Effector CD4-positive, alpha-beta T cell (primary cell): Measurements from ENCODE around the gene WFDC11. TPM values are rescaled to one million over a fixed set of nuclear protein-coding genes. Genes with fewer than 3 reads are reported as not detected.
"Not testable (repeated sequence)": the region's sequence is repeated elsewhere in the genome, so short reads cannot be mapped to it uniquely, and the experiment has no call there.

ENCODE experiments used
- DNase-seq: peaks from one replicate; pipeline ENCODE4 v3.0.0-alpha.2; 2020
- total RNA-seq: gene quantifications from one replicate; lab custom pipeline; 2026; lab: John Stamatoyannopoulos, UW

Gene WFDC11
- total RNA-seq: not detected

- DNase-seq: no peak
Observed at GRCh38 chr20:45670139-45670538, at the start of gene WFDC11. TSS of gene WFDC11 (minus strand) at chr20:45670239. CDS start at chr20:45650600, 19,639 bp downstream.

GRCh38 chr20:45716141-45716688, 46.2 kb upstream of the WFDC11 start:
- DNase-seq: not testable (repeated sequence)

- no peak for DNase-seq
Observed at GRCh38 chr20:45704969-45705637, 35.1 kb upstream of the WFDC11 start, which contains the start of gene WFDC10B. TSS of gene WFDC10B (minus strand) at chr20:45705019. CDS start at chr20:45685992, 19,027 bp downstream.

- no peak for DNase-seq
Observed at GRCh38 chr20:45701873-45702272, 31.8 kb upstream of the WFDC11 start, which contains the start of gene WFDC13. TSS of gene WFDC13 (plus strand) at chr20:45702038. CDS start at chr20:45702124, 86 bp downstream.

GRCh38 chr20:45701104-45701503, 31.1 kb upstream of the WFDC11 start:
- DNase-seq: no peak

- no peak for DNase-seq
Observed at GRCh38 chr20:45695496-45695895, 25.5 kb upstream of the WFDC11 start.

- not testable (repeated sequence) for DNase-seq
Observed at GRCh38 chr20:45693346-45693745, 23.3 kb upstream of the WFDC11 start.

- DNase-seq: no peak
Observed at GRCh38 chr20:45685896-45686295, 15.9 kb upstream of the WFDC11 start.

- no peak for DNase-seq
Observed at GRCh38 chr20:45679650-45680049, 9.6 kb upstream of the WFDC11 start.

GRCh38 chr20:45672765-45673164, 2.7 kb upstream of the WFDC11 start:
- DNase-seq: no peak

- not testable (repeated sequence) for DNase-seq
Observed at GRCh38 chr20:45657038-45657437, 13.0 kb downstream of the WFDC11 start.

- not testable (repeated sequence) for DNase-seq
Observed at GRCh38 chr20:45651726-45652125, 18.3 kb downstream of the WFDC11 start.

GRCh38 chr20:45649312-45649863, 20.7 kb downstream of the WFDC11 start:
- no peak for DNase-seq

- DNase-seq: no peak
Observed at GRCh38 chr20:45647441-45648050, 22.5 kb downstream of the WFDC11 start.

- no peak for DNase-seq
Observed at GRCh38 chr20:45646875-45647274, 23.2 kb downstream of the WFDC11 start.

- DNase-seq: not testable (repeated sequence)
Observed at GRCh38 chr20:45645869-45646268, 24.2 kb downstream of the WFDC11 start.

- DNase-seq: not testable (repeated sequence)
Observed at GRCh38 chr20:45641076-45641475, 29.0 kb downstream of the WFDC11 start.

GRCh38 chr20:45639687-45640086, 30.4 kb downstream of the WFDC11 start:
- DNase-seq: no peak

GRCh38 chr20:45636513-45636912, 33.5 kb downstream of the WFDC11 start:
- DNase-seq: no peak

GRCh38 chr20:45631184-45631583, 38.9 kb downstream of the WFDC11 start, which contains the start of gene WFDC9:
TSS of gene WFDC9 (minus strand) at chr20:45631284. CDS start at chr20:45610181, 21,103 bp downstream.
- no peak for DNase-seq

- DNase-seq: no peak
Observed at GRCh38 chr20:45630371-45630770, 39.7 kb downstream of the WFDC11 start.

GRCh38 chr20:45629496-45630100, 40.4 kb downstream of the WFDC11 start, which contains the start of gene WFDC10A:
TSS of gene WFDC10A (plus strand) at chr20:45629739. CDS start at chr20:45629814, 75 bp downstream.
- DNase-seq: no peak

- DNase-seq: no peak
Observed at GRCh38 chr20:45626540-45626939, 43.5 kb downstream of the WFDC11 start.
